Myometrial cell (primary cell): ENCODE data around the gene BSN. TPM values are rescaled to one million over a fixed set of nuclear protein-coding genes. Genes with fewer than 3 reads are reported as not detected.

ENCODE experiments used
- total RNA-seq: library from RNA; depleted of rRNA; stranded (reverse); fragments of >200 nt; gene quantifications from 2 replicates; pipeline ENCODE4 v1.2.3, GENCODE V29; 2015

Gene BSN, protein sequence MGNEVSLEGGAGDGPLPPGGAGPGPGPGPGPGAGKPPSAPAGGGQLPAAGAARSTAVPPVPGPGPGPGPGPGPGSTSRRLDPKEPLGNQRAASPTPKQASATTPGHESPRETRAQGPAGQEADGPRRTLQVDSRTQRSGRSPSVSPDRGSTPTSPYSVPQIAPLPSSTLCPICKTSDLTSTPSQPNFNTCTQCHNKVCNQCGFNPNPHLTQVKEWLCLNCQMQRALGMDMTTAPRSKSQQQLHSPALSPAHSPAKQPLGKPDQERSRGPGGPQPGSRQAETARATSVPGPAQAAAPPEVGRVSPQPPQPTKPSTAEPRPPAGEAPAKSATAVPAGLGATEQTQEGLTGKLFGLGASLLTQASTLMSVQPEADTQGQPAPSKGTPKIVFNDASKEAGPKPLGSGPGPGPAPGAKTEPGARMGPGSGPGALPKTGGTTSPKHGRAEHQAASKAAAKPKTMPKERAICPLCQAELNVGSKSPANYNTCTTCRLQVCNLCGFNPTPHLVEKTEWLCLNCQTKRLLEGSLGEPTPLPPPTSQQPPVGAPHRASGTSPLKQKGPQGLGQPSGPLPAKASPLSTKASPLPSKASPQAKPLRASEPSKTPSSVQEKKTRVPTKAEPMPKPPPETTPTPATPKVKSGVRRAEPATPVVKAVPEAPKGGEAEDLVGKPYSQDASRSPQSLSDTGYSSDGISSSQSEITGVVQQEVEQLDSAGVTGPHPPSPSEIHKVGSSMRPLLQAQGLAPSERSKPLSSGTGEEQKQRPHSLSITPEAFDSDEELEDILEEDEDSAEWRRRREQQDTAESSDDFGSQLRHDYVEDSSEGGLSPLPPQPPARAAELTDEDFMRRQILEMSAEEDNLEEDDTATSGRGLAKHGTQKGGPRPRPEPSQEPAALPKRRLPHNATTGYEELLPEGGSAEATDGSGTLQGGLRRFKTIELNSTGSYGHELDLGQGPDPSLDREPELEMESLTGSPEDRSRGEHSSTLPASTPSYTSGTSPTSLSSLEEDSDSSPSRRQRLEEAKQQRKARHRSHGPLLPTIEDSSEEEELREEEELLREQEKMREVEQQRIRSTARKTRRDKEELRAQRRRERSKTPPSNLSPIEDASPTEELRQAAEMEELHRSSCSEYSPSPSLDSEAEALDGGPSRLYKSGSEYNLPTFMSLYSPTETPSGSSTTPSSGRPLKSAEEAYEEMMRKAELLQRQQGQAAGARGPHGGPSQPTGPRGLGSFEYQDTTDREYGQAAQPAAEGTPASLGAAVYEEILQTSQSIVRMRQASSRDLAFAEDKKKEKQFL (N-terminal part only)
- total RNA-seq, result under 0.01 TPM in 1 of 2 replicates, not detected in the other

DNA sequence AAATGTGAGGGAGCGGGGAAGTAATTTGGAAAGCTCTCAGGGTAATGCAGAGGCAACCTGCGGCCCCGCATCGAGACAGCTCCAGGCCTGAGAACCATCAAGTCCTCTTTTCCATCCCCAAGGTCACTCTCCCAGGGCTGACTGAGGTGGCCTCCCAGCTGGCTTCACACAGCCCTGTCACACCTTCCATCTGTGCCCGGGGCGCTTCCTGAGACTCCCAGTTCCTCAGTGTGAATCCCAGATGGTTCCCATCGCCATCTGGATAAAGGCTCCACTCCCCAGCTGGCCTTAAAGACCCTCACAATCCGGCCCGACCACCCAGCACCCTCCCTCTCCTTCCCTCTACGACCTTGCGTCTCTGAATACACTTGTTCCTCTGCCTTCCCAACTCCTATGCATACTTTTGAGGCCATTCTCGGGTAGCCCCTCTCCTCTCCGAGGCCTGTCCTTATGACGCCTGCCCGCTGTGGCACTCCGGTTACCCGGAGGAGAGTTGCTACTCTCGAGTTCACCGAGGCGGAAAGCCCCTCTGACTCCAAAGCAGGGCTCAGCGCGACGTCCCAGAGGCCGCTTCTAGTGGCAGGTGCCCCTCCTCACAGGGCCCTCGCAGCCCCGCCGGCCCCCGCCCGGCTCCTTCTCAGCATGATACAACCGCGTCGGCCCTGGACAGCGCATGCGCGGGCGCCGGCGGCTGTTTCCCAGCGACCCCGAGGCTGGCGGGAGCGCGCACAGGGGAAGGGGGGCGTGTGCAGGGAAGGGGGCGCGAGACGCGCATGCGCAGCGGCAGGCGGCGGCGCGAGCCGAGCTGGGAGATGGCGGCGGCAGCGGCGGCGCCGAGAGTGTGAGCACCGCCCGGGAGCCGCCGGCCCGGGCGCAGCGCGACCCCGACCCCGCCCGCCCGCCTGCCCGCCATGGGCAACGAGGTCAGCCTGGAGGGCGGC, at the start of gene BSN:
Gene BSN, plus strand, starts transcription at position 786 of the 941 bp plus-strand sequence. Its CDS starts 126 bp downstream, at position 912.

DNA sequence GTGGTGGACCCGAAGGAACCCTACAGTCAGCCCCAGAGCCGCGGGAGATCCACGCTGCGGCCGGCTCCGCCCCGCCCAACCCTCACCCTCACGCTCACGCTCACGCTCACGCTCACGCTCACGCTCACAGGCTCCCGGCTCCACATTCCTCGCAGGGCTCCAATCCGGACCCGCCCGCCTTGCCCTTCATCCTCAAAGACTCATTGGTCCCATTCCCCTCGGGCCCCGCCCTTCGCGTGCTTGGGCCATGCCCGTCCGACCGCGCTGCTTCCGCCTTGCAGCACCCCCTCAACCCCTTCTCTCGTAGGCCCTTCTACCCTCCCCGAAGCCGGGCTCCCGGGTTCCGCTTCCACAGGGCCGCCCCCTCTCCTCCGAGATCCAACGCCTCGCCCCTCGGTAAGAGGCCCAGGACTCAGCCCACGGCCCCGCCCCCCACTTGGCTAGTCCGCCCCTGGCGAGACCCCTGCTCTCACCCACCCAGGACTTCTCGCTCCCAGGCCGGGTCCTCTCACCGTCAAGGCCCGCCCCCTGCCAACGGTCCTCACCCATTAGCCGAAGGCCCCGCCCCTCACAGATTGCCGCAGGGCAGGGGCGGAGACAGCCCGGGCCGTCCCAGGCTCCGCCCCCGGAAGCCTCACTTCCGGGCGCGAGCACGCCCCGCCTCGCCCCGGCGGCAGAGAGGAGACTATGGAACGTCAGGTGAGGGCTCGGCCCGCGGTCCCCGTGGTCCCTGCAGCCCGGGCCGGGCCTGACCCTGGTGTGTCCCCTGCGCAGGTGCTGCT, 119.6 kb downstream of the BSN start, which contains the start of gene APEH:
Gene APEH, plus strand, starts transcription at position 637 of the 782 bp plus-strand sequence. Its CDS starts 51 bp downstream, at position 688.

DNA sequence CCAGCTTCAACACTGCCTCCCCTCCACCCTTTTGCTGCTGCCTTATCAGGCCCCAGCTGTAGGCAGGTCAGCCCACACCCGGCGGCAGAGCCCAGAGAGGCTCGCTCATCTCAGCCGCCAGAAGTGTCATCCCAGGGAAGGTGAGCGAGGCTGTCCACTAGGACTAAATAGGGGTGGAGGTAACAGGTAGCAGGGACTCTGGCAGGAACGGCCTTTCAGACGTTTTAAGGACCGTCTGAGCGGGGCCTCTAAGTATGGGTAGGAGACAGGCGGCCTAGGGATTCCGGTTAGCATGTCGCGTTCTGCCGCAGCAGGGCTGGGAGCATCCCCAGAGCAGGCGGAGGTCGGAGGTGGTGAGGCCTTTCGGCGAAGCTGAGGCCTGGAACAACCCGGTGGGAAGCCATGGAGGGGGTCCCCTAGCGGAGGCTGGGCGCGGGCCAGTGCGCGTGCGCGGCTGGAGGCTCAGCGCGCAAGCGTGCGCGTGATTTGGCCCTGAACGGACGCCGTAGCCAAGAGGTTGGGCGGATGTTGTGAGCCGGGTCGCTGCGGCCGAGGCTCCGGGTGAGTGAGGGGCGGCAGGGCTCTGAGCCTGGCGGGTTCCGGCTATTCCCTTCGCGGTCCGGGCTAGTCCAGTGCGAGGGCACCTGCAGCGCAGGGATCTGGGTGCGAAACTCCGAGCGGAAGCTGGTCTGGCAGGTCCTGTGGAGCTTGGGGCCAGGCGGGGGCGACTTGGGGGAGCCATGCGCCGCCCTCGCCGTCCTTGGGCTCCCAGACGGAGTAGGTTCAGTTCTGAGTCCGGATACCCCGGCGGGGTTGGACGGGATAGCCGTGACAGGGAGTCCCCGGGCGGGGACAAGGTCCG, 135.0 kb downstream of the BSN start, which contains the start of the genes MST1 and RNF123:
Gene MST1, minus strand, starts transcription at position 429 of the 862 bp plus-strand sequence. CDS start 783 bp downstream, outside the sequence.
Gene RNF123, plus strand, starts transcription at position 512 of the 862 bp plus-strand sequence. CDS start 1,609 bp downstream, outside the sequence.

GRCh38 chr3:49719214-49719884, 165.1 kb downstream of the BSN start, which contains the start of gene AMIGO3:
Gene AMIGO3 (minus strand): TSS chr3:49719684. CDS start chr3:49719465, 219 bp downstream.

Other genes with a start within 250 kb of the BSN start
- gene USP4, start 214.4 kb upstream of the BSN start, total RNA-seq, result 9.8 and 9.9 TPM in 2 replicates
- 712 and 893 TPM in 2 replicates for gene GPX1, start 196.1 kb upstream of the BSN start, total RNA-seq
- gene RHOA, start 142.5 kb upstream of the BSN start, total RNA-seq, result 645 and 802 TPM in 2 replicates
- gene TCTA, start 142.1 kb upstream of the BSN start, total RNA-seq, result 22.5 and 45.3 TPM in 2 replicates
- gene AMT, start 132.0 kb upstream of the BSN start, total RNA-seq, result 0.35 and 0.58 TPM in 2 replicates
- gene NICN1, start 125.2 kb upstream of the BSN start, total RNA-seq, result 12.1 and 18.2 TPM in 2 replicates
- gene DAG1, start 84.2 kb upstream of the BSN start, total RNA-seq, result 82.2 and 84.0 TPM in 2 replicates
- gene APEH, start 119.9 kb downstream of the BSN start, total RNA-seq, result 139 and 163 TPM in 2 replicates
- 3.7 and 4.8 TPM in 2 replicates for gene MST1, start 135.0 kb downstream of the BSN start, total RNA-seq
- 22.5 and 30.6 TPM in 2 replicates for gene RNF123, start 135.1 kb downstream of the BSN start, total RNA-seq
- gene AMIGO3, start 165.2 kb downstream of the BSN start, total RNA-seq, result 1.2 TPM in 1 of 2 replicates, not detected in the other
- 51.2 and 89.7 TPM in 2 replicates for gene GMPPB, start 169.5 kb downstream of the BSN start, total RNA-seq
- 25.1 and 30.5 TPM in 2 replicates for gene IP6K1, start 232.1 kb downstream of the BSN start, total RNA-seq
- not detected in 2 replicates for gene CDHR4, start 245.4 kb downstream of the BSN start, total RNA-seq
- gene INKA1, start 248.8 kb downstream of the BSN start, total RNA-seq, result 2.5 and 7.5 TPM in 2 replicates